Transverse colon (tissue), 4 donors: Measurements from ENCODE around the gene COPS7A. TPM values are rescaled to one million over a fixed set of nuclear protein-coding genes. Genes with fewer than 3 reads are reported as not detected.

ENCODE experiments used
- DNase-seq: peaks from one replicate; pipeline ENCODE4 v3.0.0-alpha.2; 2019
- H3K27ac ChIP-seq, 4 donors: fragments of 200-600 bp; sonication (generic); 2 replicates each; pipeline ENCODE4 v1.5.1; 2016 to 2018; ENCODE audit warnings: inconsistent platforms in 4 of 4
- H3K27me3 ChIP-seq: fragments of 200-600 bp; sonication (generic); 2 replicates; pipeline ENCODE4 v1.5.1; 2017; ENCODE audit warnings: inconsistent platforms
- H3K36me3 ChIP-seq, 4 donors: fragments of 200-600 bp; sonication (generic); 2 replicates each; pipeline ENCODE4 v1.5.1; 2017 to 2019; ENCODE audit warnings: inconsistent platforms in 4 of 4
- H3K4me1 ChIP-seq, 4 donors: fragments of 200-600 bp; sonication (generic); 2 replicates each; pipeline ENCODE4 v1.5.1; 2017 to 2020; ENCODE audit warnings: inconsistent platforms in 4 of 4
- H3K4me3 ChIP-seq, 4 donors: fragments of 200-600 bp; sonication (generic); 1 replicate in 1 of 4; 2 replicates in 3 of 4; pipeline versions ENCODE4 v1.5.1 to v1.6.1; 2017 to 2019; ENCODE audit warnings: inconsistent platforms in 4 of 4
- H3K9me3 ChIP-seq, 2 donors: fragments of 200-600 bp; sonication (generic); 2 replicates each; pipeline ENCODE4 v1.5.1; 2017 to 2019; ENCODE audit warnings: inconsistent platforms in 2 of 2
- CTCF ChIP-seq, 5 experiments: fragments of 200-600 bp in 3 of 5; fragments of 450-650 bp in 2 of 5; sonication (generic) in 3 of 5; IDR thresholded peaks; 1 replicate in 2 of 5; 2 replicates in 3 of 5; pipeline ENCODE4 v1.5.1; 2016 to 2017; ENCODE audit warnings: antibody characterized with exemption in 5 of 5, inconsistent platforms in 3 of 5, mild to moderate bottlenecking in 2 of 5, moderate library complexity in 1 of 5
- EP300 ChIP-seq: sonication (generic); formaldehyde crosslinking; IDR thresholded peaks from one replicate; pipeline ENCODE4 v1.6.1; 2017; ENCODE audit warnings: antibody characterized with exemption, low read depth
- POLR2A ChIP-seq: fragments of 450-650 bp; IDR thresholded peaks from one replicate; pipeline ENCODE4 v1.6.1; 2016; ENCODE audit warnings: antibody characterized with exemption, mild to moderate bottlenecking, moderate library complexity
- POLR2AphosphoS5 ChIP-seq, 3 donors: sonication (generic); formaldehyde crosslinking; IDR thresholded peaks; one replicate each; pipeline ENCODE4 v1.6.1; 2016; ENCODE audit warnings: antibody characterized with exemption in 3 of 3
- WGBS, 2 donors: methylation state at CpG; one replicate each; pipeline ENCODE4 v1.1.5; 2018; ENCODE audit warnings: low coverage in 1 of 2; 5-methylcytosine and 5-hydroxymethylcytosine counted together
- in situ Hi-C, 4 donors: fragments of 200-750 bp; cut with MboI; loops; one replicate each; pipeline versions ENCODE4 v1.15.0 to v1.15.1; 2017; ENCODE audit warnings: low sequenced_read_pairs in 3 of 4, low pct_ligation_motif_present in 1 of 4, low pct_unique_long_range_greater_than_20kb in 1 of 4
- intact Hi-C: fragments of 100-400 bp; cut with DNase I; formaldehyde crosslinking; loops from one replicate; pipeline ENCODE4 v1.15.1; 2023; ENCODE audit warnings: low total_unique reads
- total RNA-seq, 4 donors: library from RNA; depleted of rRNA; stranded (reverse); fragments of >200 nt; gene quantifications; one replicate each; pipeline ENCODE4 v1.1.0, GENCODE V29; 2016

The COPS7A gene
- total RNA-seq, 4 donors from 2014 or later, result 13.1 to 44.9 (median 36.9) TPM

GRCh38 chr12:6764011-6764828 lies 40.4 kb downstream of the COPS7A start:
- peak overlapping the region in 1 of 4 donors; percentile 32 for H3K4me3 ChIP-seq
- no peaks in the 10 kb centered on the region for H3K36me3 ChIP-seq
- TF ChIP-seq POLR2A (no peak), POLR2AphosphoS5 (IDR thresholded peaks at IDR 0.05) (peak in 1 of 3 donors; percentile 20)
- intact Hi-C loops, result no loop called here
- no peaks in the 10 kb centered on the region for H3K9me3 ChIP-seq
- 3 to 10% methylated on average over 12 to 15 of the region's 16 CpGs for WGBS, 2 donors
- H3K27ac ChIP-seq, result peak overlapping the region; percentile 92 to 94 (median 93)
- H3K4me1 ChIP-seq, result peaks cover 17 to 50% (median 41%) of the 10 kb centered on the region in 4 donors
- no peaks in the 10 kb centered on the region for H3K27me3 ChIP-seq
- in situ Hi-C loops, result no loop called here
- peak; percentile 89 for DNase-seq

GRCh38 chr12:6765048-6765633 lies 41.3 kb downstream of the COPS7A start:
- in situ Hi-C loops, result no loop called here
- H3K36me3 ChIP-seq, result no peaks in the 10 kb centered on the region
- peaks cover 17 to 59% (median 46%) of the 10 kb centered on the region in 4 donors for H3K4me1 ChIP-seq
- H3K27me3 ChIP-seq, result no peaks in the 10 kb centered on the region
- H3K4me3 ChIP-seq, result peak overlapping the region in 2 of 4 donors; percentile 79 to 84
- TF ChIP-seq POLR2A (no peak), EP300 (no peak), CTCF (IDR thresholded peaks at IDR 0.05) (no peak), POLR2AphosphoS5 (IDR thresholded peaks at IDR 0.05) (no peak)
- H3K9me3 ChIP-seq, result no peaks in the 10 kb centered on the region
- DNase-seq, result no peak
- intact Hi-C loops, result no loop called here
- peak overlapping the region; percentile 92 to 94 (median 93) for H3K27ac ChIP-seq
- WGBS, 2 donors, result 24 to 32% methylated on average over 5 to 7 of the region's 7 CpGs

GRCh38 chr12:6765634-6766581 lies 42.1 kb downstream of the COPS7A start, which contains the start of gene PTMS:
Gene PTMS, plus strand, starts transcription at chr12:6766363. Its CDS starts 343 bp downstream, at chr12:6766706.
- Histone ChIP-seq H3K9me3 (no peaks in the 10 kb centered on the region), H3K4me3 (peak within 1 kb of the TSS; percentile 68 to 86 (median 82)), H3K4me1 (peaks cover 17 to 67% (median 48%) of the 10 kb centered on the region in 4 donors), H3K36me3 (no peaks in the 10 kb centered on the region), H3K27me3 (no peaks in the 10 kb centered on the region), H3K27ac (peak within 1 kb of the TSS; percentile 92 to 94 (median 93))
- in situ Hi-C loops (no loop called here), intact Hi-C loops (no loop called here)
- DNase-seq, result peak; percentile 79
- WGBS, 2 donors, result 4 to 10% methylated on average over 7 to 35 of the region's 63 CpGs
- TF ChIP-seq EP300 (no peak), CTCF (IDR thresholded peaks at IDR 0.05) (no peak), POLR2A (peak; percentile 50), POLR2AphosphoS5 (IDR thresholded peaks at IDR 0.05) (peak; percentile 82 to 89 (median 86))

GRCh38 chr12:6766651-6767349 lies 43.0 kb downstream of the COPS7A start:
- Histone ChIP-seq H3K4me1 (peaks cover 18 to 76% (median 52%) of the 10 kb centered on the region in 4 donors), H3K36me3 (no peaks in the 10 kb centered on the region), H3K27me3 (no peaks in the 10 kb centered on the region), H3K9me3 (no peaks in the 10 kb centered on the region), H3K27ac (peak overlapping the region; percentile 92 to 94 (median 93)), H3K4me3 (peak overlapping the region; percentile 68 to 86 (median 82))
- 0% methylated on average over 45 of the region's 88 CpGs; no CpG with 5 or more reads in 1 of the 2 donors for WGBS, 2 donors
- TF ChIP-seq CTCF (IDR thresholded peaks at IDR 0.05) (peak; percentile 24 to 82 (median 59)), POLR2A (peak; percentile 27), POLR2AphosphoS5 (IDR thresholded peaks at IDR 0.05) (peak; percentile 6 to 59 (median 39)), EP300 (no peak)
- in situ Hi-C loops, result no loop called here
- intact Hi-C loops, result no loop called here
- DNase-seq, result peak; percentile 83
